Keratinocyte (primary cell): ENCODE data around the gene NEUROD1. TPM values are rescaled to one million over a fixed set of nuclear protein-coding genes. Genes with fewer than 3 reads are reported as not detected.

ENCODE experiments used
- DNase-seq: peaks from one replicate; pipeline ENCODE4 v3.0.0-alpha.2; 2011; ENCODE audit warnings: low read depth, missing footprints, low spot score
- FAIRE-seq: peaks from 2 replicates; lab custom pipeline; 2011; peaks lifted over from hg19 to GRCh38; lab: Jason Lieb, UNC
- H2AFZ ChIP-seq: 2 replicates; pipeline ENCODE4 v1.6.0; 2012; ENCODE audit warnings: low read length, control low read depth, inconsistent platforms; ENCODE audit not compliant: control insufficient read depth
- H3K27ac ChIP-seq: 2 replicates; pipeline ENCODE4 v1.5.1; 2011; ENCODE audit warnings: low read length; ENCODE audit not compliant: control insufficient read depth, insufficient read depth
- H3K27me3 ChIP-seq: 3 replicates; pipeline ENCODE4 v1.6.0; 2011; ENCODE audit warnings: low read length; ENCODE audit not compliant: control insufficient read depth, insufficient read depth; ENCODE audit errors: extremely low read depth
- H3K36me3 ChIP-seq, 2 experiments: 2 replicates in 1 of 2; 3 replicates in 1 of 2; pipeline ENCODE4 v1.5.1; 2011; ENCODE audit warnings: low read length in 2 of 2, mild to moderate bottlenecking in 1 of 2; ENCODE audit not compliant: control insufficient read depth in 2 of 2, insufficient read depth in 2 of 2; ENCODE audit errors: extremely low read depth in 1 of 2
- H3K4me1 ChIP-seq: 3 replicates; pipeline ENCODE4 v1.5.1; 2011; ENCODE audit warnings: low read length; ENCODE audit not compliant: control insufficient read depth, insufficient read depth; ENCODE audit errors: extremely low read depth
- H3K4me2 ChIP-seq: 3 replicates; pipeline ENCODE4 v1.6.0; 2011; ENCODE audit warnings: low read depth, low read length; ENCODE audit not compliant: control insufficient read depth, insufficient read depth; ENCODE audit errors: extremely low read depth
- H3K4me3 ChIP-seq, 3 experiments: fragments of 200-600 bp in 1 of 3; sonication (generic) in 1 of 3; 2 replicates in 2 of 3; 3 replicates in 1 of 3; pipeline ENCODE4 v1.5.1; 2011 to 2016; ENCODE audit warnings: low read length in 3 of 3, mild to moderate bottlenecking in 3 of 3, control low read depth in 2 of 3, inconsistent platforms in 1 of 3, low read depth in 1 of 3, mixed read lengths in 1 of 3, mixed run types in 1 of 3, moderate library complexity in 1 of 3; ENCODE audit not compliant: control insufficient read depth in 2 of 3, insufficient read depth in 2 of 3; ENCODE audit errors: extremely low read depth in 1 of 3
- H3K79me2 ChIP-seq: 2 replicates; pipeline ENCODE4 v1.6.0; 2012; ENCODE audit warnings: low read length; ENCODE audit not compliant: control insufficient read depth, insufficient read depth
- H3K9ac ChIP-seq: 3 replicates; pipeline ENCODE4 v1.6.0; 2011; ENCODE audit warnings: low read length; ENCODE audit not compliant: control insufficient read depth, insufficient read depth; ENCODE audit errors: extremely low read depth
- H3K9me1 ChIP-seq: 3 replicates; pipeline ENCODE4 v1.6.0; 2011; ENCODE audit warnings: low read length; ENCODE audit not compliant: control insufficient read depth, insufficient read depth; ENCODE audit errors: extremely low read depth
- H3K9me3 ChIP-seq: 2 replicates; pipeline ENCODE4 v1.5.1; 2012; ENCODE audit warnings: low read depth, low read length; ENCODE audit not compliant: control insufficient read depth
- H4K20me1 ChIP-seq: 3 replicates; pipeline ENCODE4 v1.6.0; 2011; ENCODE audit warnings: low read length; ENCODE audit not compliant: control insufficient read depth, insufficient read depth; ENCODE audit errors: extremely low read depth
- EZH2 ChIP-seq: IDR thresholded peaks from one replicate; pipeline ENCODE4 v1.6.1; 2012; ENCODE audit warnings: inconsistent platforms, mild to moderate bottlenecking, low read length, moderate library complexity
- dilution Hi-C: fragments of 300-500 bp; cut with MboI; formaldehyde crosslinking; loops from one replicate; pipeline ENCODE4 v1.7.0; 2020; ENCODE audit warnings: low sequenced_read_pairs; ENCODE audit not compliant: extremely low pct_ligation_motif_present
- polyA plus RNA-seq, 5 experiments: library from polyadenylated mRNA; depleted of rRNA in 3 of 5; stranded (reverse) in 3 of 5; stranded (forward) in 1 of 5; unstranded in 1 of 5; fragments of >200 nt; gene quantifications; 1 replicate in 1 of 5; 2 replicates in 3 of 5; 3 replicates in 1 of 5; pipeline versions ENCODE4 v1.2.1 to v1.2.3, GENCODE V29; 2011 to 2012; ENCODE audit warnings: missing spikeins in 2 of 5, low read depth in 1 of 5, low replicate concordance in 1 of 5
- TF ChIP-seq, protein P1 (sequence below), 3 experiments: IDR thresholded peaks in 1 of 3; conservative IDR thresholded peaks in 1 of 3; optimal IDR thresholded peaks in 1 of 3; 2 replicates in 2 of 3; 3 replicates in 1 of 3; pipeline versions ENCODE3 to v1.5.1; 2011; ENCODE audit warnings: low read length in 3 of 3, mild to moderate bottlenecking in 3 of 3, moderate library complexity in 2 of 3, control low read depth in 1 of 3, inconsistent platforms in 1 of 3; ENCODE audit not compliant: insufficient read depth in 2 of 3; ENCODE audit errors: extremely low read depth in 1 of 3

NEUROD1 gene
- polyA plus RNA-seq, 1 donor (not counting 4 experiments of a cell fraction or from before 2014, with no cell fraction given): not detected

DNA sequence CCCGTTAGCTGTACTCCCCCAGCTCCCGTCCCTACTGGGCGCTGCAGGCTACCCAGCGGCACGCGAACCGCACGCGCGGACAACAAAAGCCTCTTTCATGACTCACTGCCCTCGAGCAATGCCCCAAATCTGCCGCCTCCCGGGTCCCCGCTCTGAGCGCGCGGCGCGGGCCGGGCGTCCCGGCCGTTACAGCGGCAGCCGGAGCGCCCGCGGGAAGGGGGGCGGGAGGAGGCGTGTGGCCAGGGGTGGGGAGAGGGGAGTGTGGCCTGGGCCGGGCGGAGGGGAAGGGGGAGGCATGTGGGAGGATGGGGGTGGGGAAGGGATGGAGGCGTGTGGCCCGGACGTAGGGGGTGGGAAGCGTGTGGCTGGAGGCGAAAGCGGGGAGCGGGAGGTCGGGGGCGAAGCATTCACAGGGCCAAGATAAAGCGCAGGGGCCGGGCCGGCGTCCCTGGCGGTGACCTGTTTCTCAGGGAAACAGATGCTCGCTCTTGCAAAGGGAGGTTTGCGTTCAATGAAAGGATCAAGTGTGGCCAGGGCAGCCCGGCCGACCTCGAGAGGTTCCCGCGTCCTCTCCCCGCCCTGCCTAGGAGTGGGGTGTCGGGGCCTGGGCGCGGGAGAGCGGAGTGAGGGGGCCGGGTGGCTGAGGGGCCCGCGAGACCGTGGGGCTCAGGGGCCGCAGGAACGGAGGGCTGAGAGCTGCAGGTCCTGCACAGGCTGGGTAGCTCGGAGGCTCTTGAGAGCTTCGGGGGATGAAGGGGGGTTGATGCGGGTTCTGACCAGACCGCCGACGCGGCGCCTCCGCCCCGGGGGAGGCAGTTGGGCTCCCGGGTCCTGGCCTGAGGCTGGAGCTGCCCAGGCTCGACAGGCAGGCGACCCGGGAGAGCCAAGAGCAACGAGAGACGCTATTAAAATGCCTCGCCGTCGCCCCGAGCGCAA, 3.5 kb upstream of the NEUROD1 start:
- Histone ChIP-seq H3K9me1 (no peaks in the 10 kb centered on the region), H2AFZ (no peak overlapping the region), H3K27me3 (peaks cover 87% of the 10 kb centered on the region), H3K4me2 (peak overlapping the region; percentile 10), H3K9me3 (no peaks in the 10 kb centered on the region), H3K27ac (no peak overlapping the region), H3K4me3 (no peak overlapping the region), H3K79me2 (no peaks in the 10 kb centered on the region), H3K9ac (no peak overlapping the region), H3K4me1 (peaks cover 6% of the 10 kb centered on the region), H3K36me3 (no peaks in the 10 kb centered on the region), H4K20me1 (no peaks in the 10 kb centered on the region)
- no peak for DNase-seq
- peak; percentile 80 for TF ChIP-seq EZH2
- TF ChIP-seq, protein P1, sequence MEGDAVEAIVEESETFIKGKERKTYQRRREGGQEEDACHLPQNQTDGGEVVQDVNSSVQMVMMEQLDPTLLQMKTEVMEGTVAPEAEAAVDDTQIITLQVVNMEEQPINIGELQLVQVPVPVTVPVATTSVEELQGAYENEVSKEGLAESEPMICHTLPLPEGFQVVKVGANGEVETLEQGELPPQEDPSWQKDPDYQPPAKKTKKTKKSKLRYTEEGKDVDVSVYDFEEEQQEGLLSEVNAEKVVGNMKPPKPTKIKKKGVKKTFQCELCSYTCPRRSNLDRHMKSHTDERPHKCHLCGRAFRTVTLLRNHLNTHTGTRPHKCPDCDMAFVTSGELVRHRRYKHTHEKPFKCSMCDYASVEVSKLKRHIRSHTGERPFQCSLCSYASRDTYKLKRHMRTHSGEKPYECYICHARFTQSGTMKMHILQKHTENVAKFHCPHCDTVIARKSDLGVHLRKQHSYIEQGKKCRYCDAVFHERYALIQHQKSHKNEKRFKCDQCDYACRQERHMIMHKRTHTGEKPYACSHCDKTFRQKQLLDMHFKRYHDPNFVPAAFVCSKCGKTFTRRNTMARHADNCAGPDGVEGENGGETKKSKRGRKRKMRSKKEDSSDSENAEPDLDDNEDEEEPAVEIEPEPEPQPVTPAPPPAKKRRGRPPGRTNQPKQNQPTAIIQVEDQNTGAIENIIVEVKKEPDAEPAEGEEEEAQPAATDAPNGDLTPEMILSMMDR (optimal IDR thresholded peaks at IDR 0.05 in 1 of 3, IDR thresholded peaks at IDR 0.05 in 1 of 3, conservative IDR thresholded peaks at IDR 0.05 in 1 of 3; ENCODE audit: extremely low read depth in 1 of 3, insufficient read depth in 2 of 3, low read length in 3 of 3): no peak
- no peak for FAIRE-seq
- dilution Hi-C loops: no loop called here

- H3K79me2 ChIP-seq: no peaks in the 10 kb centered on the region
- H3K9me1 ChIP-seq: no peaks in the 10 kb centered on the region
- FAIRE-seq: no peak
- dilution Hi-C loops: no loop called here
- H3K4me3 ChIP-seq: no peak overlapping the region
- H3K9ac ChIP-seq: no peak overlapping the region
- no peaks in the 10 kb centered on the region for H3K36me3 ChIP-seq
- DNase-seq: no peak
- peaks cover 92% of the 10 kb centered on the region for H3K27me3 ChIP-seq
- no peaks in the 10 kb centered on the region for H4K20me1 ChIP-seq
- H3K4me1 ChIP-seq: peaks cover 6% of the 10 kb centered on the region
- no peak overlapping the region for H3K27ac ChIP-seq
- H3K4me2 ChIP-seq: peak overlapping the region; percentile 10
- H2AFZ ChIP-seq: no peak overlapping the region
- peak; percentile 95 for TF ChIP-seq EZH2
- TF ChIP-seq, protein P1 (optimal IDR thresholded peaks at IDR 0.05 in 1 of 3, IDR thresholded peaks at IDR 0.05 in 1 of 3, conservative IDR thresholded peaks at IDR 0.05 in 1 of 3; ENCODE audit: extremely low read depth in 1 of 3, insufficient read depth in 2 of 3, low read length in 3 of 3): no peak
- no peaks in the 10 kb centered on the region for H3K9me3 ChIP-seq
Observed at GRCh38 chr2:181682795-181683517, 2.6 kb upstream of the NEUROD1 start.
